ENCODE data around the gene GUCA1A.

DNA sequence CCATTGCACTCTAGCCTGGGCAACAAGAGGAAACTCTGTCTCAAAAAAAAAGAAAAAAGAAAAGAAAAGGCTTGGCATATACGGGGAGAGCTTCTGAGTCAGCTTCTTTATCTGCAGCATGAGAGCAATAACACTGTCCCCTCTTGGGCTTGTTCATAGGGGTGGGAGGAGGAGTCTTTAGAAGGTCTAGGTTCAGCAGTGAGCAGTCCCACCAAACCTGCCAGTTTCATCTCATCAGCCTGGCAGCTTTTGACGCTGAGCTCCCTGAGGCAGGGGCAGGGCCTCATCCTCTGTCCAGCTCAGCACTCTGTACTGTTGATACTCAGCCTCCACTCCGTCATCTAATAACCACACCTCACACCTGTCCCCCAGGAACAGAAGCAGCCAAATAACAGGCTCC is 25.1 kb upstream of the GUCA1A start:
- TF ChIP-seq POLR2AphosphoS5 (IDR thresholded peaks at IDR 0.05; ENCODE audit: borderline replicate concordance, low read depth, low read length), result no peak
- no peak for TF ChIP-seq EZH2 (IDR thresholded peaks at IDR 0.05)

Data from SK-N-MC (cell line).